HG03575 (cell line): ENCODE data around the gene NUDT2.
"Not testable (repeated sequence)": the region's sequence is repeated elsewhere in the genome, so short reads cannot be mapped to it uniquely, and the experiment has no call there.

Experiments used
- ATAC-seq: cut with Tn5 transposase; IDR thresholded peaks from one replicate; pipeline ENCODE4 v1.9.1; 2021; ENCODE audit not compliant: unreplicated experiment, insufficient number of reproducible peaks, low FRiP score; ENCODE audit errors: extremely low read depth

NUDT2 gene

GRCh38 chr9:34333836-34334235 lies 4.5 kb downstream of the NUDT2 start:
- no peak for ATAC-seq

GRCh38 chr9:34334337-34334824 lies 5.0 kb downstream of the NUDT2 start:
- no peak for ATAC-seq

GRCh38 chr9:34334916-34335315 lies 5.5 kb downstream of the NUDT2 start:
- no peak for ATAC-seq

- ATAC-seq = no peak
These were observed 6.0 kb downstream of the NUDT2 start for GRCh38 chr9:34335376-34335775.

GRCh38 chr9:34337403-34337802 lies 8.0 kb downstream of the NUDT2 start:
- ATAC-seq = no peak

- ATAC-seq = not testable (repeated sequence)
These were observed 8.7 kb downstream of the NUDT2 start for GRCh38 chr9:34338079-34338478.

- no peak for ATAC-seq
These were observed 9.5 kb downstream of the NUDT2 start for GRCh38 chr9:34338665-34339385.

- no peak for ATAC-seq
These were observed 12.4 kb downstream of the NUDT2 start for GRCh38 chr9:34341659-34342295.

- ATAC-seq = no peak
These were observed 13.7 kb downstream of the NUDT2 start for GRCh38 chr9:34343090-34343489.

- ATAC-seq = no peak
These were observed 14.2 kb downstream of the NUDT2 start for GRCh38 chr9:34343605-34344004.

- ATAC-seq = no peak
These were observed 17.8 kb downstream of the NUDT2 start for GRCh38 chr9:34346873-34347799.

GRCh38 chr9:34347800-34348158 lies 18.4 kb downstream of the NUDT2 start:
- no peak for ATAC-seq

- no peak for ATAC-seq
These were observed 20.0 kb downstream of the NUDT2 start for GRCh38 chr9:34349324-34349723.

GRCh38 chr9:34352122-34352652 lies 22.8 kb downstream of the NUDT2 start:
- not testable (repeated sequence) for ATAC-seq

GRCh38 chr9:34352957-34353356 lies 23.6 kb downstream of the NUDT2 start:
- ATAC-seq = not testable (repeated sequence)

GRCh38 chr9:34362614-34363214 lies 33.3 kb downstream of the NUDT2 start:
- no peak for ATAC-seq

- no peak for ATAC-seq
These were observed 34.4 kb downstream of the NUDT2 start for GRCh38 chr9:34363619-34364351.

GRCh38 chr9:34365282-34365681 lies 35.9 kb downstream of the NUDT2 start:
- ATAC-seq = no peak
